ENCODE data around the gene HEXIM1.

The HEXIM1 gene

DNA sequence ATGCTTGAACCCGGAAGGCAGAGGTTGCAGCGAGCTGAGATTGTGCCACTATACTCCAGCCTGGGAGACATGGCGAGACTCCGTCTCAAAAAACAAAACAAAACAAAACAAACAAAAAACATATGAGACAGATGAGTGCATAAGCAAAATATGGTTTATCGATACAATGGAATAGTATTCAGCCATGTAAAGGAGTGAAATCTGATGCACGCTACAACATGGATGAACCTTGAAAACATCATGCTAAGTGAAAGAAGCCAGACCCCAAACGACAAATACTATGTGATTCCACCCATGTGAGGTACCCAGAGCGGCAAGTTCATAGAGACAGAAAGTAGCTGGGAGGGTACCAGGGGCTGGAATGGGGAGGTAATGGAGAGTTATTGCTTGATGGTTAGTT lies 22.8 kb upstream of the HEXIM1 start:
- H3K36me3 ChIP-seq (ENCODE audit: control insufficient read depth, insufficient read depth, low read length): no peaks in the 10 kb centered on the region
- no peaks in the 10 kb centered on the region for H3K4me1 ChIP-seq (ENCODE audit: control insufficient read depth, insufficient read depth, low read length)
- H3K27me3 ChIP-seq (ENCODE audit: control insufficient read depth, insufficient read depth, low read length): no peaks in the 10 kb centered on the region
- H3K9ac ChIP-seq (ENCODE audit: low read depth, low read length): no peak overlapping the region
- no peak overlapping the region for H3K4me3 ChIP-seq (ENCODE audit: low read depth, low read length)
- H3K9me3 ChIP-seq (ENCODE audit: control insufficient read depth, insufficient read depth, low read length): no peaks in the 10 kb centered on the region

DNA sequence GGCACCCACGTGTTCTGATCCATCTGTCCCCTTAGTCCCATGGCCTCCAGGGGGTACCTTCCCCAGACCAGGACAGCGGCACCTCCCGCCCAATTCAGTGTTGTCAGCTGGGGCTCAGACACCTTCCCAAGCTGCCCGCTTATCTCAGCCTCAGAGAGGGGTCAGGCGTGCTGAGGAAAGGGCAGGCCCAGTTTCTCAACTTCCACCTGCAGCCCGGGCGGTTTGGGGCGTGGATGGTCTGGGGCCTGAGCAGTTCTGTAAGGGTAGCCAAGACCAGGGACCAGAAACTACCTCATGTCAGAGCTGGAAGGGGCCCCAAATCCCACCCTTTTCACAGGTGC lies 21.1 kb upstream of the HEXIM1 start:
- Histone ChIP-seq H3K4me1 (ENCODE audit: control insufficient read depth, insufficient read depth, low read length) (no peaks in the 10 kb centered on the region), H3K9me3 (ENCODE audit: control insufficient read depth, insufficient read depth, low read length) (no peaks in the 10 kb centered on the region), H3K9ac (ENCODE audit: low read depth, low read length) (no peak overlapping the region)

DNA sequence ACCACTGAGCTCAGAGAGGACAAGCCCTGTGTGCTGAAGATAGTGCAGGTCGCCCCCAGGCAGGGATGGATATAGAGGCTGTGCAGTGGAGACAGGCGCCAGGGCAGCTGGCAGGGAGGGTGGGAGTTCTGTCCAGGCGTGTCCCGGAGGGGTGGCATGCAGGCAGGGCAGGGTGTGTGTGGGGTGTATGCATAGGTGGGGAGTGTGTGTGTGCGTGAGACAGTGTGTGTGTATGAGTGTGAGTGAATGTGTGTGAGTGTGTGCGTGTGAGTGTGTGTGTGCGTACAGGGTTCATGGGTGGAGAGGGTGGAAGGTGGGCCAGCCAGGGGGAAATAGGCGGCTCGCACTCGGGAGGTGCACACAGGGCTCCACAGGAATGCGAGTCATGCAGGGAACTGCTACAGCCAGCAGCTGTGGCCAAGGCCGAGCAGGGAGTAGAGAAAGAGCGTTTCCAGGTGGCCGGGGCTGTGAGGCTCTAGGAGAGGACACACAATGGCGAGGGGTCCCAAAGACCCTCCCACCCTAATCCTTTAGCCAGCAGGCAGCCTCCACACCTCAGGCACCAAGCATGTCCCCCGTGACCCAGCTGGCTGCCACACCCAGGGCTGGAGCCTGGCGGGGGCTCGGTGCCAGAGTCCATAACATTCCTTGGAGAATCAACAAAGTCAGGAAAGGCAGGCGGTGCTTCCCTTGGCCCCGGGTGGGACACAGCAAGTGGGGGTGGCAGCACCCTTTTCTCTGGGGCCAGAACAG lies 20.6 kb upstream of the HEXIM1 start:
- Histone ChIP-seq H3K9me3 (ENCODE audit: control insufficient read depth, insufficient read depth, low read length) (no peaks in the 10 kb centered on the region), H3K4me3 (ENCODE audit: low read depth, low read length) (no peak overlapping the region), H3K9ac (ENCODE audit: low read depth, low read length) (no peak overlapping the region), H3K4me1 (ENCODE audit: control insufficient read depth, insufficient read depth, low read length) (no peaks in the 10 kb centered on the region), H3K36me3 (ENCODE audit: control insufficient read depth, insufficient read depth, low read length) (no peaks in the 10 kb centered on the region), H3K27me3 (ENCODE audit: control insufficient read depth, insufficient read depth, low read length) (no peaks in the 10 kb centered on the region)

More for the DNA sequence above, 21.1 kb upstream of the HEXIM1 start:
- Histone ChIP-seq H3K27me3 (ENCODE audit: control insufficient read depth, insufficient read depth, low read length) (no peaks in the 10 kb centered on the region), H3K4me3 (ENCODE audit: low read depth, low read length) (no peak overlapping the region), H3K36me3 (ENCODE audit: control insufficient read depth, insufficient read depth, low read length) (no peaks in the 10 kb centered on the region)

DNA sequence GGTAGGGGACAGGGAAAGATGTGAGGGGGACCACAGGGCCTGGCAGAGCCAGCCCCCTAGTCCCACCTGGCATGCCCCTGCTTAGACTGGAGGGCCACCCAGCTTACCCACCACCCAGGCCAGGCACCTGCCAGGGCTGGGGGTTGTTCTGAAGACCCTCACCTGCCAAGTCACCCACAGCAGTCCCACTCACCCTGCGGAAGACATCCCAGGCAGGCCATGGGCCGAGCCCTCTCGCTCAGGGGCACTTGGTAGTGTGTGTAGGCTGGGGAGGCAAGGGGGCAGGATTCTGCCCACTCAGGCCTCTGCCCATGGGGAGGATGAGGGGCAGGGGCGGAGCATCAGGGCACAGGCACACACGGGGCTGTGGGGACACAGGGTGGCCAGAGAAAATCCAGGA lies 19.9 kb upstream of the HEXIM1 start:
- Histone ChIP-seq H3K9ac (ENCODE audit: low read depth, low read length) (no peak overlapping the region), H3K4me3 (ENCODE audit: low read depth, low read length) (no peak overlapping the region), H3K9me3 (ENCODE audit: control insufficient read depth, insufficient read depth, low read length) (no peaks in the 10 kb centered on the region), H3K27me3 (ENCODE audit: control insufficient read depth, insufficient read depth, low read length) (no peaks in the 10 kb centered on the region), H3K4me1 (ENCODE audit: control insufficient read depth, insufficient read depth, low read length) (no peaks in the 10 kb centered on the region), H3K36me3 (ENCODE audit: control insufficient read depth, insufficient read depth, low read length) (no peaks in the 10 kb centered on the region)

DNA sequence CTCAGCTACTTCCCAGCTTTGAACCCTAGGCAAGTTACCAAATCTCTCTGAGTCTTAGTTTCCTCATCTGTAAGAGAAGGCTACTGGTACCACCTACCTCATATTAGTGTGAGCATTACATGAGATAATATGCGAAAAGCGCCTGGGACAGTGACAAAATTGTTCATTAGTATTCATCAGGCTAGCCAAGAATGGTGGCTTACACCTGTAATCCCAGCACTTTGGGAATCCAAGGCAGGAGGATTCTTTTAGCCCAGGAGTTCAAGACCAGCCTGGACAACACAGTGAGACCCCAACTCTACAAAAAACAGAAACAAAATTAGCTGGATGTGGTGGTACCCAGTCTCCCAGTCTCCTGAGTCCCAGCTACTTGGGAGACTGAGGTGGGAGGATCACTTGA lies 19.3 kb upstream of the HEXIM1 start:
- Histone ChIP-seq H3K36me3 (ENCODE audit: control insufficient read depth, insufficient read depth, low read length) (no peaks in the 10 kb centered on the region), H3K27me3 (ENCODE audit: control insufficient read depth, insufficient read depth, low read length) (no peaks in the 10 kb centered on the region), H3K4me1 (ENCODE audit: control insufficient read depth, insufficient read depth, low read length) (no peaks in the 10 kb centered on the region), H3K4me3 (ENCODE audit: low read depth, low read length) (no peak overlapping the region), H3K9ac (ENCODE audit: low read depth, low read length) (no peak overlapping the region), H3K9me3 (ENCODE audit: control insufficient read depth, insufficient read depth, low read length) (no peaks in the 10 kb centered on the region)

DNA sequence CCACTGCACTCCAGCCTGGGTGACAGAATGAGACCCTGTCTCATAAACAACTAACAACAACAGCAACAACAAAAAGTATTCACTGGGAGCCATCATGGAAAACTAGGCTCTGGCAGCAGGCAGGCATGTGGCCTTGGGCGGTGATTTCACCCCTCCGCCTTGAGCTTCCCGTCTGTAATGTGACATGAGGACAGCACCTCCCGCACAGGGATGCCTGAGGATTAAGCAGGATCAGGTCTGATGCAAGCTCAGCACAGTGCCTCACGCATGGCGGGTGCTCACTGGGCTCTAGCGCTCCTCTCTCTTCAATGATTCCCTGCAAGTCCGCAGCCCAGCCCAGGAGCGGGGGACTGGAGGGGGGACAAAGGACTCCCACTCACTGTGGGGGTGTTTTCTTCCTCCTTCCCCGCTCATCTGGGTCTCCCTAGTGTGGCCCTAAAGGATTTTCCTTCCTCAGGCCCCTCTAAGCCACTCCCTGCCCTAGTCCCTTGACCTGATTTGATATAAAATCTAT lies 18.8 kb upstream of the HEXIM1 start:
- H3K9ac ChIP-seq (ENCODE audit: low read depth, low read length): no peak overlapping the region
- H3K27me3 ChIP-seq (ENCODE audit: control insufficient read depth, insufficient read depth, low read length): no peaks in the 10 kb centered on the region
- no peaks in the 10 kb centered on the region for H3K36me3 ChIP-seq (ENCODE audit: control insufficient read depth, insufficient read depth, low read length)
- H3K4me1 ChIP-seq (ENCODE audit: control insufficient read depth, insufficient read depth, low read length): no peaks in the 10 kb centered on the region
- H3K9me3 ChIP-seq (ENCODE audit: control insufficient read depth, insufficient read depth, low read length): no peaks in the 10 kb centered on the region
- H3K4me3 ChIP-seq (ENCODE audit: low read depth, low read length): no peak overlapping the region

DNA sequence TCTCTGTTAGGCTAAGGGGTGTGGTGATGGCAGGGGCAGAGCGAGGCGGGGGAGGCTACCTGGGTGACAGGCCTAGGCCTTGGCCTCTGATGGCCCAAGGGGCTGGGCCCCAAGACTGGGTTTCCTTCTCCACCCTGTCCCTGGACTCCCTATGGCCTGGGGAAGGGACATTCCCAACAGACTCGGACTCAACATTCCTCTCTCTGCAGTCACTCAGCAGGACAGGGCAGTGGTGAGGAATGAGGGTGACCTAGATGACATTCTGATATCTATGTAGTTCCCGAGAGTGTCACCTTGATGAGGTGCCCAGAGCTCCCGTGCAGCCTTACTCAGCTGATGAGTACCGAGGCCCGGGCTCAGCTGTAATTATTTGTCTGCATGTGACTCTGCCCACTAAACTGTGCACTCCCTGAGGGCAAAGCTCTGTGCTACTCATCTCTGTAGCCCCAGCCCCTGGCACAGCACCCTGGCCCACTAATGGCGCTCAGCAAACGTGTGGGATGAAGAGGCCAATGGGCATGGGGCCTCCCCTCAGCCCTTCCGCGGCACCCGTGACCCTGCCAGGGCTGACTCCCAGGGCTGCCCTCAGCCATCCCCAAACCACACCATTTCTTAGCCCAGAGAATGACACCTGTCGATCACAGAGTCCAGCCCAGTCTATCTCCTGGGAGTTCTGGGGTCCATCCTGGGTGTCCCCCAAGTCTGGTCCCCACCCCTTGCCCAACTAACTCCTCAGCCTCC lies 18.2 kb upstream of the HEXIM1 start:
- H3K9ac ChIP-seq (ENCODE audit: low read depth, low read length): no peak overlapping the region
- H3K4me1 ChIP-seq (ENCODE audit: control insufficient read depth, insufficient read depth, low read length): no peaks in the 10 kb centered on the region
- H3K9me3 ChIP-seq (ENCODE audit: control insufficient read depth, insufficient read depth, low read length): no peaks in the 10 kb centered on the region
- no peaks in the 10 kb centered on the region for H3K36me3 ChIP-seq (ENCODE audit: control insufficient read depth, insufficient read depth, low read length)
- H3K27me3 ChIP-seq (ENCODE audit: control insufficient read depth, insufficient read depth, low read length): no peaks in the 10 kb centered on the region
- H3K4me3 ChIP-seq (ENCODE audit: low read depth, low read length): no peak overlapping the region

DNA sequence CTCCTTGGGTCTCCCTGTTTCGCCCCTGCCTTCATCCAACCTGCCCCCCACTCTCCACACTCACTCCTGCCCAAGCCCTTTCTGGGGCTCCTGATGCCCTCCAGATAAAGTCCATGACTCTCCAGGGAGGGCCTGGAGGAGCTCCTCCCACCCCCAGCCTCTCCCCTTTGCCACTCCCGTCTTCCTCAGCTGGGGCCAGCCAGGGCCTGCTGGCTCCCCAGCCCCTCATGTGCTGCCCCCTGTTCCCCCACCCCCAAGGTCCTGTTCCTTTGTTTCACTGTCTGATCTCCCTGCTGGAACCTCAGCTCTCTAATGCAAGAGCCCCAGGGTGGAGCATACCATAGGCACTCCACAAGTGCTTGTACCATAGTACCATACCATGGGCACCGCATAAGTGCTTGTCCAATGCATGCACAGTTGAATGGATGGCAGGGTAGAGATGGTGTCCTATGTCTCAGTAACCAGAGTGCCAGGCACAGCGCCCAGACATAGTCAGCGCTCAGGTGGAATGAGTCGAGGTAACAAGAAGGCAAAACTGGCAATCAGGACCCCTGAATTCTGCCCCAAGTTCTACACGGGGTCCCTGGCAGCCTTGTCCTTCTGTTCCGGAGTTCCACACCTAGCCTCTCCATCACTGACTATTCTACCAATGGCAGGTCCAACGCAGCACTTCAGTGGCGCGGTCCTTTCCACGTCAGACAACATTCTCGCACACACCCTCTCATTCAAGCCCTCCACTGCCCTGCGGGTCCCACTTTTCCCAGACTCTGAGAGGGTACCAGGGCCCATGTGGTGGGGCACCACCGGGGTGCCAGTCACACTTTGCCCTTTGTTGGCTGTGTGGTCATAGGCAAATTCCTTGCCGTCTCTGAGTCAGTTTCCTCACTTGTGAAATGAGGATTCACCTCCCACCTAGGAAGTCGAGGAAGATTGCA lies 17.3 kb upstream of the HEXIM1 start:
- no peak overlapping the region for H3K9ac ChIP-seq (ENCODE audit: low read depth, low read length)
- H3K9me3 ChIP-seq (ENCODE audit: control insufficient read depth, insufficient read depth, low read length): no peaks in the 10 kb centered on the region
- no peaks in the 10 kb centered on the region for H3K27me3 ChIP-seq (ENCODE audit: control insufficient read depth, insufficient read depth, low read length)
- peaks cover 2% of the 10 kb centered on the region for H3K4me1 ChIP-seq (ENCODE audit: control insufficient read depth, insufficient read depth, low read length)
- no peak overlapping the region for H3K4me3 ChIP-seq (ENCODE audit: low read depth, low read length)
- H3K36me3 ChIP-seq (ENCODE audit: control insufficient read depth, insufficient read depth, low read length): peaks cover 2% of the 10 kb centered on the region

DNA sequence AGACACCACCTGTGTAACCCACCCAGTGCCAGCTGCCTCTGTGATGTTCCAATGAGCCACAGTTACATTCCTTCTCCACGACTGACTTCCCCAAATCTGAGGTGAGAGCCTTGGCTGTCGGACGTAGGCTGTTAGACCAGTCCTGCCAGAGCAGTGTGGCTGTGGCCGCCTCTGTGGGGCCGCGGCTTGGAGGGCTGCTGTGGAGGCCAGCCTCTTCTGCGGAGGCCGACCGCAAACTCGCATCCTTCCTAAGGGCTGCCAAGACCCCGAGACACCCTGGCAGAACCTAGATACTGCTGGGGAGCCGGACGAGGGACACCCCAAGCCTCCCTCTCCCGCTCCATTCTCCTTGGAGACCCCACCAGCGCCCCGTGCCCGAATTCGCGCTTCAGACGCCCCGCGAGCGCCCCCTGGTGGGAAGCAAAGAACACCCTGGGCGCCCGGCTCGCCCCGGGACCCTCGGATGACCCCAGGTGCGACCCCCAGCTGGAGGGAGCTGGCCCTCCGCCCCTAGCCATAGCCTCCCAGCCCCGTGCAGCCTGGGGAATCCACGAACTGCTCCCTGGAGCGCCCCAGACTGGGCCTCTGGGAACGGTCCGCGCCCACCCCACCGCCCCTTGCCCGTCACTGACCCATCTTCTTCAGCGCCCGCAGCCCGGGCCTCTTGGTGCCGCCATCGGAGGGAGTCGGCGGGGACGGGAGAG lies 16.5 kb upstream of the HEXIM1 start:
- Histone ChIP-seq H3K9ac (ENCODE audit: low read depth, low read length) (no peak overlapping the region), H3K36me3 (ENCODE audit: control insufficient read depth, insufficient read depth, low read length) (peaks cover 2% of the 10 kb centered on the region), H3K4me1 (ENCODE audit: control insufficient read depth, insufficient read depth, low read length) (peaks cover 4% of the 10 kb centered on the region), H3K4me3 (ENCODE audit: low read depth, low read length) (peak overlapping the region; percentile 66), H3K9me3 (ENCODE audit: control insufficient read depth, insufficient read depth, low read length) (no peaks in the 10 kb centered on the region), H3K27me3 (ENCODE audit: control insufficient read depth, insufficient read depth, low read length) (no peaks in the 10 kb centered on the region)

DNA sequence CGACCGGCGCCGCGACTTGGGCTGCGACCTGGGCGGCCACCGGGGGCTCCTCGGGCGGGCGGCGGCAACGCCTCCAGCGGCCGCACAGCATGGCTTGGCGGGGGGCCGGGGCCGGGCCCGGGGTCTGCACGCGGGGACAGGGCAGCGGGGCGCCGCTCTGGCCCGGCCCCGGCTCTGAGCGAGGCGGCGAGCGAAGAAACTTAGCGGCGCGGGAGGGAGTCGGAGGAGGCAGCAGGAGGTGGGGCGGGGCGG lies 16.0 kb upstream of the HEXIM1 start, which contains the start of gene PLCD3:
TSS of gene PLCD3 (minus strand) at position 196 of the 252 bp plus-strand sequence. CDS start at position 91, 105 bp downstream.
- Histone ChIP-seq H3K4me1 (ENCODE audit: control insufficient read depth, insufficient read depth, low read length) (peaks cover 4% of the 10 kb centered on the region), H3K9ac (ENCODE audit: low read depth, low read length) (no peak within 1 kb of the TSS), H3K4me3 (ENCODE audit: low read depth, low read length) (peak within 1 kb of the TSS; percentile 78), H3K9me3 (ENCODE audit: control insufficient read depth, insufficient read depth, low read length) (no peaks in the 10 kb centered on the region), H3K27me3 (ENCODE audit: control insufficient read depth, insufficient read depth, low read length) (no peaks in the 10 kb centered on the region), H3K36me3 (ENCODE audit: control insufficient read depth, insufficient read depth, low read length) (peaks cover 2% of the 10 kb centered on the region)

Data from iPS-15b (cell line).